Activated T-helper 1 cell treated with anti-CD3 and anti-CD28 coated beads, Interleukin-12 subunit alpha, Interleukin-12 subunit beta, Interleukin-2, Interleukin-4 antibody, amounts not matched to agents 30 ng/mL and 10 ng/mL and 1 ng/mL, durations not matched to agents 14 hours and 24 hours and 36 hours (primary cell): ENCODE results near the gene PDZD7. TPM values are rescaled to one million over a fixed set of nuclear protein-coding genes. Genes with fewer than 3 reads are reported as not detected.

Experiments
- DNase-seq: peaks from one replicate; pipeline ENCODE4 v3.0.0; 2021; ENCODE audit warnings: low spot score
- H3K27ac Mint-ChIP-seq: one replicate; pipeline ENCODE4 v1.8.0; 2021; ENCODE audit warnings: mild to moderate bottlenecking, mixed read lengths
- H3K27me3 Mint-ChIP-seq: one replicate; pipeline ENCODE4 v1.8.0; 2022; ENCODE audit warnings: mild to moderate bottlenecking, moderate library complexity, mixed read lengths; ENCODE audit not compliant: insufficient read depth
- H3K36me3 Mint-ChIP-seq: one replicate; pipeline ENCODE4 v1.8.0; 2021; ENCODE audit warnings: low read depth, mixed read lengths
- H3K4me1 Mint-ChIP-seq: one replicate; pipeline ENCODE4 v1.8.0; 2021; ENCODE audit warnings: low read depth, mixed read lengths
- H3K4me3 Mint-ChIP-seq: one replicate; pipeline ENCODE4 v1.8.0; 2021; ENCODE audit warnings: mild to moderate bottlenecking, moderate library complexity, mixed read lengths
- H3K9me3 Mint-ChIP-seq: one replicate; pipeline ENCODE4 v1.8.0; 2021; ENCODE audit warnings: mixed read lengths
- intact Hi-C: fragments of 100-400 bp; cut with micrococcal nuclease; formaldehyde crosslinking; loops from one replicate; pipeline ENCODE4 v1.15.1; 2024
- total RNA-seq: library from RNA; stranded (reverse); gene quantifications from 2 replicates; pipeline ENCODE4 v1.2.3, GENCODE V29; 2022

PDZD7 gene
- total RNA-seq, 1 donor from 2014 or later = 0.54 TPM

- Mint-ChIP-seq H3K4me3 (peak overlapping the region; percentile 84), H3K4me1 (peaks cover 27% of the 10 kb centered on the region), H3K27ac (peak overlapping the region; percentile 95), H3K9me3 (no peaks in the 10 kb centered on the region), H3K36me3 (peaks cover 28% of the 10 kb centered on the region), H3K27me3 (peaks cover 18% of the 10 kb centered on the region)
- peak; percentile 51 for DNase-seq
- intact Hi-C loops = loop anchor here (1.0 to 2.0 kb wide), 4 partner anchors 10 to 322 kb away; partner anchors contain the start of genes BTRC and SLF2
Observed at GRCh38 chr10:101032637-101033224, 1.8 kb upstream of the PDZD7 start.

- H3K36me3 Mint-ChIP-seq = peaks cover 21% of the 10 kb centered on the region
- H3K27ac Mint-ChIP-seq = peak overlapping the region; percentile 95
- H3K27me3 Mint-ChIP-seq = peaks cover 21% of the 10 kb centered on the region
- intact Hi-C loops = loop anchor here (1.0 to 2.0 kb wide), 9 partner anchors 10 to 786 kb away; partner anchors contain the start of genes BTRC, MRPL43, OGA and SLF2
- no peaks in the 10 kb centered on the region for H3K9me3 Mint-ChIP-seq
- H3K4me3 Mint-ChIP-seq = peak overlapping the region; percentile 84
- DNase-seq = peak; percentile 71
- H3K4me1 Mint-ChIP-seq = peaks cover 27% of the 10 kb centered on the region
Observed at GRCh38 chr10:101031796-101032636, 1.1 kb upstream of the PDZD7 start.

GRCh38 chr10:101030496-101031127 lies 317 bp downstream of the PDZD7 start:
- peaks cover 21% of the 10 kb centered on the region for H3K27me3 Mint-ChIP-seq
- intact Hi-C loops = loop anchor here (1.0 kb wide), 5 partner anchors 11 to 788 kb away; partner anchors contain the start of genes MRPL43, OGA and TWNK
- peak overlapping the region; percentile 94 for H3K27ac Mint-ChIP-seq
- no peak for DNase-seq
- H3K4me3 Mint-ChIP-seq = peak overlapping the region; percentile 84
- H3K9me3 Mint-ChIP-seq = no peaks in the 10 kb centered on the region
- peaks cover 27% of the 10 kb centered on the region for H3K4me1 Mint-ChIP-seq
- H3K36me3 Mint-ChIP-seq = peaks cover 8% of the 10 kb centered on the region

- H3K4me1 Mint-ChIP-seq = peaks cover 27% of the 10 kb centered on the region
- H3K36me3 Mint-ChIP-seq = peaks cover 5% of the 10 kb centered on the region
- no peak overlapping the region for H3K4me3 Mint-ChIP-seq
- no peak overlapping the region for H3K27ac Mint-ChIP-seq
- H3K27me3 Mint-ChIP-seq = peaks cover 23% of the 10 kb centered on the region
- DNase-seq = no peak
- intact Hi-C loops = no loop called here
- H3K9me3 Mint-ChIP-seq = no peaks in the 10 kb centered on the region
Observed at GRCh38 chr10:101029520-101030295, 1.2 kb downstream of the PDZD7 start.

DNA sequence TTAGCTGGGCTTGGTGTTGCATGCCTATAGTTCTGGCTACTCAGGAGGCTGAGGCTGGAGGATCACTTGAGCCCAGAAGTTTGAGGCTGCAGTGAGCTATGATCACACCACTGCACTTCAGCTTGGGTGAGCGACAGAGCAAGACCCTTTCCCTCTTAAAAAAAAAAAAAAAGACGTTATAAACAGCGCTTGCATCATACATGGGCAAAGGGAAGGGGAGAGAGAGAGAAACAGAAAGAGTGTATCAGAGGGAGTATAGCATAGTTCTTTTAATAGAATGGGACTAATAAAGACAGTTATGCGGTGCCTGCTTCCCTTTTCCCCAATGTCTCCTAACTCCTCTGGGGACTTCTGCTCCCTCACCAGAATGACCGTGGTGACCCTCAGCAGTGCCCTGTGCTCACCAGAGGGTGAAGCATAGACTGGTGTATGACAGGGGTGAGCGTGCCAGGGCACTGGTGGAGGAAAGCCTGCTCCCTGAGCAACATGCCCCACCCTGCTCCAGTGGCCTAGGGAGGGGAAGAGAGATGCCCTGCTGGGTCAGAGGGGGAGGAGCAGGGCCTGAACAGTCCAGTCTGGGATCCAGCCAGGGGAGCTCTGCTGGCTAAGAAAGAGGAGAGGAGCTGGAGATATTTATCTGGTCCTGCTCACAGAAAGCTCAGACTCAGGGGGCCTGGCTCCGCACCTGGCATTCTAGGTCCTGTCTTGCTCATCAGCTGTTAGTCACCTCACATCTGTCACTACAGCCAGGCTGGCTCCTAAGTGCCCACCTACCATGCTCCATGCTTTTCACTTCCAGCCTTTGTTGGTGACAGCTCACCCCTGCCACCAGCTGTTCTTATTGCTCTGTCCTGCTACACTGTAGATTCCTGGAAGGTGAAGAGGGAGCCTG lies 2.2 kb downstream of the PDZD7 start:
- Mint-ChIP-seq H3K36me3 (peaks cover 2% of the 10 kb centered on the region), H3K4me3 (no peak overlapping the region), H3K4me1 (peaks cover 22% of the 10 kb centered on the region), H3K9me3 (no peaks in the 10 kb centered on the region), H3K27me3 (peaks cover 23% of the 10 kb centered on the region), H3K27ac (no peak overlapping the region)
- no peak for DNase-seq
- intact Hi-C loops = no loop called here

GRCh38 chr10:101027106-101027720 lies 3.7 kb downstream of the PDZD7 start:
- H3K4me3 Mint-ChIP-seq = no peak overlapping the region
- no peak overlapping the region for H3K27ac Mint-ChIP-seq
- intact Hi-C loops = no loop called here

DNA sequence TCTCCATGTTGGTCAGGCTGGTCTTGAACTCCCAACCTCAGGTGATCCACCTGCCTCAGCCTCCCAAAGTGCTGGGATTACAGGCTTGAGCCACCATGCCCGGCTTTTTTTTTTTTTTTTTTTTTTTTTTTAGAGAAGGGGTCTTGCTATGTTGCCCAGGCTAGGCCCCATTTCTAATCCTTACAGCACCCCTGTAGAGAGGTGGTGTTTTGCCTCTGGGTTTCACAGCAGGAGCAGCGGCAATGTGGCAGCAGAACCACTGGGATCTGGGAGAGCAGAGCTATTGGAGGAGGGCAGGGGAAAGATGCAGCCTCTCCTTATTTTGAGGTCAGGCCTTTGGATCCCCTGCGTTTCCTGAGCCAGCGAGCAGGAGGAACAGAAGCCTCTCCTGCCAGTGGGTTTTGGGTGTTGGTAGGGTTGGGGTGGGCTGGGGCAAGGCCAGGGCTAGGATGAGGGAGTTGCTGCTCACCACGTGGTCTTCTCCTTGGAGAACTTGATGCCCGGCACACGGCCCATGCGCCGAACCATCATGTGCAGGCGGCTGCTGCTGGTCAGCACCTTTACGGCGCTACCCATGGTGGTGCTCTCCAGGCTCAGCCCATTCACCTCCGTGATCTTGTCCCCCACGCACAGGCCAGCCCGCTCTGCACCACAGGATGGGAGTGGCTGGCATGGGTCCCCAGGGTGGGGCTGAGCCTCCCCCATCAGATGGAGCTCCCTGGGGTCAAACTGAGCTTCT lies 7.8 kb downstream of the PDZD7 start:
- no peaks in the 10 kb centered on the region for H3K4me1 Mint-ChIP-seq
- intact Hi-C loops = no loop called here
- no peaks in the 10 kb centered on the region for H3K9me3 Mint-ChIP-seq
- peaks cover 23% of the 10 kb centered on the region for H3K27me3 Mint-ChIP-seq
- H3K4me3 Mint-ChIP-seq = no peak overlapping the region
- H3K36me3 Mint-ChIP-seq = no peaks in the 10 kb centered on the region
- no peak overlapping the region for H3K27ac Mint-ChIP-seq
- DNase-seq = no peak

More at GRCh38 chr10:101027106-101027720, 3.7 kb downstream of the PDZD7 start:
- H3K9me3 Mint-ChIP-seq = no peaks in the 10 kb centered on the region
- no peak for DNase-seq
- H3K36me3 Mint-ChIP-seq = no peaks in the 10 kb centered on the region
- peaks cover 23% of the 10 kb centered on the region for H3K27me3 Mint-ChIP-seq
- H3K4me1 Mint-ChIP-seq = peaks cover 9% of the 10 kb centered on the region

GRCh38 chr10:101021692-101022251 lies 9.2 kb downstream of the PDZD7 start:
- H3K27me3 Mint-ChIP-seq = peaks cover 24% of the 10 kb centered on the region
- no peak overlapping the region for H3K27ac Mint-ChIP-seq
- no peaks in the 10 kb centered on the region for H3K9me3 Mint-ChIP-seq
- H3K4me3 Mint-ChIP-seq = no peak overlapping the region
- DNase-seq = no peak
- H3K36me3 Mint-ChIP-seq = no peaks in the 10 kb centered on the region
- no peaks in the 10 kb centered on the region for H3K4me1 Mint-ChIP-seq
- intact Hi-C loops = no loop called here

DNA sequence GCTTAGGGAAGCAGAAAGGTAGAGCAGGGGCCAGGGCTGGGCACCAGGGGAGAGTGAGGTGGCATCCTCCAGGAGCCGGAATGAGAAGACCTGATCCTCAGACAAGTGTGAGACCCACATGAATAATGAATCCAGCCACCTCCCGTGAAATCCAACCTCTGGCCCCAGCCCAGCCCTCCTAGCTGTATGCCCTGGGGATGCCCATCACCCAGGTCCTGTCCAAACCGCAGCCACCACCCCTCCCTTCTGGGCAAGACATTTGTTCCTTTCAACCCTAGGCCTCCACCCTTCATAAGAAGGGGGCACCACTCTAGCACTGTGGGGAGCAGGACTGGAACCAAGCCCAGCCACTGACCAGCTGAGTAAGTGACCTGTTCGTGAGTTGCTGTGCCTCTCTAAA lies 9.7 kb downstream of the PDZD7 start:
- H3K9me3 Mint-ChIP-seq = no peaks in the 10 kb centered on the region
- no peaks in the 10 kb centered on the region for H3K4me1 Mint-ChIP-seq
- no peak overlapping the region for H3K4me3 Mint-ChIP-seq
- intact Hi-C loops = no loop called here
- H3K27me3 Mint-ChIP-seq = peaks cover 28% of the 10 kb centered on the region
- no peak overlapping the region for H3K27ac Mint-ChIP-seq
- no peak for DNase-seq
- H3K36me3 Mint-ChIP-seq = no peaks in the 10 kb centered on the region

DNA sequence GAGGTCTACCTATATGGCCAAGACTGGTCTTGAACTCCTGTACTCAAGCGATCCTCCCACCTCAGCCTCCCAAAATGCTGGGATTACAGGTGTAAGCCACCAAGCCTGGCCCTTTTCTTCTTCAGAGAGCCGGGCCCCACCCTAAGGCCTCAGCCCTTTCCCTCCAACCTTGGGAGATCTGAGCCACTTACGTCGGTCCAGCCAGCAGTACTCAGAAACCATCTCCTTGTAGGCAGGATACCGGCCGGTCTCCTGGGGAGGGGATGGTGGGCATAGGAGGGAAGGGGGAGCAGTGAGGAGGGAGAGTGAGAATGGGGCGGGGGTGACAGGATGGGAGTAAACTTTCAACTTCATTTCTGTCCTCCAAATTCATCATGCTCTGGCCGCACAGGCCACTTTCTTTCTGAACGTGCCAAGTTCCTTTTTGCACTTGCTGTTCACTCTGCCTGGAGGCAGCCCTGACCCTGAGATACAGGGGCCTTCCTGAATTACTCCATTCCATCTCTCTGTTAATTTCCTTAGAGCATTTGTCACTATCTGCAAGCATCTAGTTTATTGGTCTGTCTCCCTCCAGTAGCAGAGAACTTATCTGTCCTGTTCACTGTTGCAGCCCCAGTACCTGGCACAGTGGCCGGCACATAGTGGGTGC lies 10.4 kb downstream of the PDZD7 start:
- peaks cover 30% of the 10 kb centered on the region for H3K27me3 Mint-ChIP-seq
- DNase-seq = no peak
- H3K27ac Mint-ChIP-seq = no peak overlapping the region
- H3K4me3 Mint-ChIP-seq = no peak overlapping the region
- H3K4me1 Mint-ChIP-seq = peaks cover under 1% of the 10 kb centered on the region
- H3K36me3 Mint-ChIP-seq = no peaks in the 10 kb centered on the region
- intact Hi-C loops = no loop called here
- no peaks in the 10 kb centered on the region for H3K9me3 Mint-ChIP-seq
